Peyer's patch (tissue), 4 donors: ENCODE results near the gene EPHB1.

ENCODE experiments used
- POLR2A ChIP-seq, 2 donors: fragments of 450-650 bp; IDR thresholded peaks; one replicate each; pipeline ENCODE4 v1.5.1; 2017; ENCODE audit warnings: antibody characterized with exemption in 2 of 2, mild to moderate bottlenecking in 2 of 2, moderate library complexity in 2 of 2
- TF ChIP-seq, protein P1 (sequence below), 6 experiments: fragments of 450-650 bp in 4 of 6; fragments of 200-600 bp in 2 of 6; sonication (generic) in 1 of 6; IDR thresholded peaks; one replicate each; pipeline ENCODE4 v1.5.1; 2017 to 2019; ENCODE audit warnings: antibody characterized with exemption in 6 of 6, mild to moderate bottlenecking in 3 of 6, moderate library complexity in 1 of 6

DNA sequence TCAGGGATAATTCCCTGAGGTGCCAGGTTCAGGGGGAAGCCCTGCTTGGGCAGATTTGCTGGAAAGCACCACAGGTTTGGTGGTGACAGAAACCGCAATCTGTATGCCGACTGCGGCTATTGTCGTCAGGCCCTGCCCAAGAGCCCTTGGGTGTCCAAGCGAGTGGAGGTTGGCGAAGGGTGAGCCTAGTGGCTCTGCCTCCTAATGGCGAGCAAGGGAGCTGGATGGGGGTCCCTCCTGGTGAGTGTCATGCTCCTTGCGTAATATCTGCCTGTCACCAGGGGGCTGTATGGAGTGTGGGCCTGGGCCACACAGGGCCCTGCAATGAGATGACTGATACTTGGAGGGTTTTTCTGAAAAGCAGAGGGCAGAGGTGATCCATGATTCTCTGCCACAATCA is 101.6 kb downstream of the EPHB1 start:
- TF ChIP-seq, protein P1, sequence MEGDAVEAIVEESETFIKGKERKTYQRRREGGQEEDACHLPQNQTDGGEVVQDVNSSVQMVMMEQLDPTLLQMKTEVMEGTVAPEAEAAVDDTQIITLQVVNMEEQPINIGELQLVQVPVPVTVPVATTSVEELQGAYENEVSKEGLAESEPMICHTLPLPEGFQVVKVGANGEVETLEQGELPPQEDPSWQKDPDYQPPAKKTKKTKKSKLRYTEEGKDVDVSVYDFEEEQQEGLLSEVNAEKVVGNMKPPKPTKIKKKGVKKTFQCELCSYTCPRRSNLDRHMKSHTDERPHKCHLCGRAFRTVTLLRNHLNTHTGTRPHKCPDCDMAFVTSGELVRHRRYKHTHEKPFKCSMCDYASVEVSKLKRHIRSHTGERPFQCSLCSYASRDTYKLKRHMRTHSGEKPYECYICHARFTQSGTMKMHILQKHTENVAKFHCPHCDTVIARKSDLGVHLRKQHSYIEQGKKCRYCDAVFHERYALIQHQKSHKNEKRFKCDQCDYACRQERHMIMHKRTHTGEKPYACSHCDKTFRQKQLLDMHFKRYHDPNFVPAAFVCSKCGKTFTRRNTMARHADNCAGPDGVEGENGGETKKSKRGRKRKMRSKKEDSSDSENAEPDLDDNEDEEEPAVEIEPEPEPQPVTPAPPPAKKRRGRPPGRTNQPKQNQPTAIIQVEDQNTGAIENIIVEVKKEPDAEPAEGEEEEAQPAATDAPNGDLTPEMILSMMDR (IDR thresholded peaks at IDR 0.05): no peak
- no peak for TF ChIP-seq POLR2A (IDR thresholded peaks at IDR 0.05)
